ENCODE measurements around the gene HGS.

The HGS gene

DNA sequence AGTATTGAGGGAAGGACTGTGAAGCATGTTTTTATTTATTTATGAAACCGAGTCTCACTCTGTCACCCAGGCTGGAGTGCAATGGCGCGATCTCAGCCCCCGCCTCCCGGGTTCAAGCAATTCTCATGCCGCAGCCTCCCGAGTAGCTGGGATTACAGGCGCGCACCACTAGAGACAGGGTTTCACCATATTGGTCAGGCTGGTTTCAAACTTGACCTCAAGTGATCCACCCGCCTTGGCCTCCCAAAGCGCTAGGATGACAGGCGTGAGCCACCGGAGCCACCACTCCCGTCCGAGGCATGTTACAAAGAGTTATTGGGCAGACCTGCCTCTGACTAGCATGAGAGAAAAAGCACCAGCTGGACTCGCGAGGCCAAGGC, 22.4 kb downstream of the HGS start:
- DNase-seq: no peak

DNA sequence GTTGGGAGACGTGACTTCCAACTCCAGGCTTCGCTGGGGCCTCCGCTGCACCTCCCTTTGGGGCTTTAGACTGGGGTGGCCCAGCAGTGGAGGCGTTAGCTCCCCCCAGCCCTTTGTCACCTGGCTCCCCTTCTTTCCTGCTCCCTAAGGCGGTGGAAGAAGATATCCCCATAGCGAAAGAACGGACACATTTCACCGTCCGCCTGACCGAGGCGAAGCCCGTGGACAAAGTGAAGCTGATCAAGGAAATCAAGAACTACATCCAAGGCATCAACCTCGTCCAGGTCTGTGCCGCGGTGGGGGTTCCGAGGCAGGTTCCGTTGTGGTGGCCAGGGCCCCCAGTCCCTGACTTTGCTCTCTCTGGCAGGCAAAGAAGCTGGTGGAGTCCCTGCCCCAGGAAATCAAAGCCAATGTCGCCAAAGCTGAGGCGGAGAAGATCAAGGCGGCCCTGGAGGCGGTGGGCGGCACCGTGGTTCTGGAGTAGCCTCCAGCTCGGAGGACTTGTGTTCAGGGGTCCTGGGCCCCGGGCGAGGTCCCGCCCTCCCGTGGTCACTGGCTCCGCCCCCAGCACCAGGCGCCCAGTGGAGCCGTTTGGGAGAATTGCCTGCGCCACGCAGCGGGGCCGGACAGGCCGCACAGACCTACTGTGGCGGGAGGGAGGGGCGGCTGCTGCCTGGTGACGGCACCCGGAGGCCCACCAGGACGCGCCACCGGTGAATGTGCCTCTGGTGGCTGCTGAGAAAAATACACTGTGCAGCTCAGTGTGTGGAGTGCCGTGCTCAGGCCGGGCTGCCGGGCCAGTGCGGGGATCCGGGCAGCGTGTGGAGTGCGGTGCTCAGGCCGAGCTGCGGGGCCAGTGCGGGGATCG, 23.2 kb downstream of the HGS start:
- no peak for DNase-seq

DNA sequence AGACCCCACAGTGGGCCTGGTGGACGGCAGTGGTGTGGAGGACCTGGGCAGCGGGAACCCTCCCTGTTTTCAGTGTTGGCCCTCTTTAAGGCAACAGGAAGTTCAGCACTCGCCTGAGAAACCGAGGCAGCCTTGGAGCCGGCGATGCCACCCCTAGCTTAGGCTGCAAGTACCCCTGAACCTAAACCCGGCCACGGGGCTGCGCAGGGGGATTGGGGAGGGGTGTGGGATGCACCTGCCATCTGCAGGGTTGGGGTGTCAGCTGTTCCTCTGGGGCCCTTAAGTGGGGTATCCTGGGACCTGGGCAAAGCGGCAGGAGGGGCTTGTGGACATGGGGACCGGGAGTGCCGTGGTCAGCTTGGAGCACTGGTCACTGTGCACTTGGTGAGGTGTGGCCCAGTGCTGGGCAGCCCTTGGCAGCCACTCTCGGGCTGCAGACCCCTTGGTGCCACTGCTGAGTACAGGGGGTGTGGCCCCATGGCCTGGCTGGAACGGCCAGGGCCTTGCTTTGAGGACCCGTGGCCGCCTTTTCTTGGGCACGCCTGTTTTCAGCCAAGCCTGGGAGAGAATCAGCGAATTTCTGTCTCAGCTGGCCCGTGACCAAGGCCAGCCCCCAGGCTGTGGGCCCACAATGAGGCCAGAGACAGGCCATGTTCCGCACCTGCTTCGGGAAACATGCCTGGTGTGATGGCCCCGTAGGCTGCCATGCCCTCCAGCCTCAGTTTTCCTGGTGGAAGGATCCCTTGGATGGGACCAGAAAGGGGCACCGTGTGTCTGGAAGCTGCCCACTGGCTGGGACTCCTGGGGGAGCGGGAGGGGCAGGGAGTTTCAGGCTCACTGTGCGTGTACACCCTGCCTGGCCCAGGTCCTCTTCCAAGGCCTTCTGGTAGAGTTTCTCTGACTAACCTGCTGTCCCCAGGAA, 24.2 kb downstream of the HGS start:
- no peak for DNase-seq

DNA sequence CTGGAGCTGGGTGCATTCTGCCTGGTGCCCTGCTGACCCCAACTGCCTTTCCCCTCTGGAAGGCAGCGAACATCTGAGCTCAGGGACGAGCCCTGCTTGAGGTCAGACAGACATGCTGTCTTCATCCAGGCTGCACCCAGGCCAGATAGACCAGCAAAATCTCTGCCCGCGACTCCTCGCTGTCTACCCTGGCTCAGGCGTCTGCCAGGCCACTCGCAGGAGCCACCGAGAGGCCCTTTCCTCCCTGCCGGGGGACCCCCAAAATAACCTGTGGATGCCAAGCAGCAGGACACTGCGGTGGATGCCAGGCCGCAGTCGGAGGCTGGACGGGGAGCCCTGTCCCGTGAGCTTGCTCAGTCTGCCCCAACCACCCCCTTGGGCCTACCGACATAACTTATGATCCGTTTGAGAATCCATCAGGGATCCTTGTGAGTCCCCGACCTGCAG, 25.0 kb downstream of the HGS start:
- DNase-seq: no peak

DNA sequence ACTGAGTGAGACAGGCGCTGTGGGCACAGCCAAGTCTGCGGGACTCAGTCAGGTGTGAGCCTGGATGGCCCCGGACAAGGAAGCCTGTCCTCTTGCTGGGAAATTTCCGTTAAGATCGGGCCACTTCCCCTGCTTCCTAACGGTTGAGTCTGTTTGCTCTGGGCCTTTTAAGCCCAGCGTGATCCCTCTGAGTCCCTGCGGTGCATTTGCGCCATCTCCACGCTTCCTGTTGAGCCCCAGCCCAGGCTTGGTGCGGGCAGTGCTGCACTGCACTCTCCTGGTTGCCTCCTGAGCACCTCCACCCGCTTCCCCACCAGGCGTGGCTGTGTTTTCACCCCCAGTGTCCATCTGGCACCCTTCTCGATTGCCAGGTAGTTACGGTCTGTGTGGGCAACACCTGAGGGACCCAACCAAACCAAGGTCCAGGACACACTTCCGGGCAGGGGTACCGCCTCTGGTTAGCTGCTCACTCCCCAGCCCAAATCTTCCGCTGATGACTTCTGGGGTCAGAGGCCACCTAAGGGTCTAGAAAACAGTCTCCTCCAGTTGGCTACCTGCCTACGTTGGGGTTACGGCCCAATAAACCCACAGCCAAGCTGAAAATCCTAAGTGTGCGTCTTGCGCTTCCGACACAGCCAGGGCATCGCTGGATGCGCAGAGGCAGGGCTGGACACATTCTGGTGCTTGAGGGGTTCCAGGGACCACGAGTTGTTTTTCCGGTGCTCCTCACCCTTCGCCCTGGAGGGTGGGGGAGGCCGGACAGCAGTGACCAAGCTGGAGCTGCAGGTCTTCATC, 26.9 kb downstream of the HGS start:
- no peak for DNase-seq

DNA sequence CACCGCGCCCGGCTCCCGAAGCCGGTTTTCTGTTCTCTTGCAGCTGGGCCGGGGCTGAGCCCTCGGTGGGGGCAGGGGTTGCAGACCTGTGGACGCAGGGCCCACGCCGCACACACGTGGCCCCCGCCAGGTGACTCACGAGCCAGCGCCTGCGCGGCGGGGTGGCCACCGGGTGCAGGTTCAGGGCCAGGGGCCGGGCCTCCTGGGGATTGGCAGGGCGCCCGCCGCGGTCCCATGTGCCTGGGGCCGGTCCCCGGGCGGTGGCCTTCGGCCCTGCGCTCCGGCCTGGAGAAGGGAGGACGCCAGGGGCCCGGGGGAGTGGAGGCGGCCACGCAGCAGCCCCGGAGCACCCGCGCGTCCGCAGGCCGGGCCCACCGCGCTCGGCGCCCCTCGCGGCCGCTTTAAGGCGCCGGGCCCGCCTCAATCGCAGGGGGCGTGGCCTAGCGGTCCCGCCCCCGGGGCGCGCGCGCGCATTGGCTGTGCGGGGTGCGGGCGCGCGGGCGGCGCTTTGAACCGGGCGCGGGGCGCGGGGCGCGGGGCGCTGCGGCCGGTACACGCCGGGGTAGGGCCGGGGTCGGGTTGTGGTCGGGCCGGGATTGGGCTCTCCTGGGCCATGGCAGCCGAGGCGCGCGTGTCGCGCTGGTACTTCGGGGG, 28.1 kb downstream of the HGS start, which contains the start of gene SLC25A10:
TSS of gene SLC25A10 (plus strand) at position 471 of the 654 bp plus-strand sequence. CDS start at position 614, 143 bp downstream.
- peak; percentile 86 for DNase-seq

DNA sequence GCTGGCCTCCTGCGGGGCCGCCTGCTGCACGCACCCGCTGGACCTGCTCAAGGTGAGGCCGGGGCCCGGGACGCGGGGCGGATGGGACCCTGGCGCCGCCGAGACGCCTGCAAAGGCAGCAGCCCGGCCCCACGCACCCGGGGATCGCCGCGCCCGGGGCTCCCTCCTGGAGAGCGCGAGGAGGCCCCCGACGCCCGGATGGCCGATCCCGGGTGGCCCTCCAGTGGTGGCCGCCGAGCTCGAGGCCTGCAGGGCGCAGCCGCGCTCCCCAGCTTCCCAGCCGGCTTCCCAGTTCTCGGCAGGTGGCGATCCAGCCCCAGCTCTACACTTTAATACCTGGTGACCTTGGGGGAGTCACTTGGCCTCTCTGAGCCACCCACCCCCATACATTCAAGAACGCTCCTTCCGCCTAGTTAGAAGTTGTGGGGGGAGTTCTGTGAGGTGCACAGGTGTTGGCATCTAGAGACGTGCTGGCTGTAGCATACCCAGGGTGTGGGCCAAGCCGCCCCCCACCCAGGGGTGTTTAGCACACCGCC, 28.7 kb downstream of the HGS start:
- DNase-seq: no peak

DNA sequence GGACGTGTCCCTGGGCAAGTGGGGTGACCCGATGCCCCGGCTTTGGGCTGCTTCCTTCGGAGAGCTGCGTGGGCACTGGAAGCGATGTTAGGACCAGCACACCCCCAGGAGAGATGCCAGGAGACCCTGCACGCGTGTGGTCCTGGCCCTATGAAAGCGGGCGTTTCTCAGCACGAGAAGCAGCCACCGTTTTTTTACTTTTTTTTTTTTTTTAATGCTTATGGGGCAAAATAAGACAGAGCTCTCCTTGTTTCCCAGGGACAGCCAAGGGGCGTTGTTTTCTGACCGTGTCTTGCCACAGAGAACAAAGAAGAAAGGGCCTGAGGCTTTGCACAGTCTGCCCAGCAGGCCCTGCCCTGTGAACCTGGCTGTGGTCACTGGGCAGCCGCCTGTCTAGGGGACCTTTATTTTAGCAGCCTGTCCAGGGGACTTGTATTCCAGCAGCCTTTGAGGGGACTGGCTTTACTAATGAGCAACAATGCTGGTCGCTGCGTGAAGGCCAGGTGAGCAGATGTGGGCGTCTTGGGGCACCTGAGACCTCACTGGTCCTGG, 29.3 kb downstream of the HGS start:
- no peak for DNase-seq

DNA sequence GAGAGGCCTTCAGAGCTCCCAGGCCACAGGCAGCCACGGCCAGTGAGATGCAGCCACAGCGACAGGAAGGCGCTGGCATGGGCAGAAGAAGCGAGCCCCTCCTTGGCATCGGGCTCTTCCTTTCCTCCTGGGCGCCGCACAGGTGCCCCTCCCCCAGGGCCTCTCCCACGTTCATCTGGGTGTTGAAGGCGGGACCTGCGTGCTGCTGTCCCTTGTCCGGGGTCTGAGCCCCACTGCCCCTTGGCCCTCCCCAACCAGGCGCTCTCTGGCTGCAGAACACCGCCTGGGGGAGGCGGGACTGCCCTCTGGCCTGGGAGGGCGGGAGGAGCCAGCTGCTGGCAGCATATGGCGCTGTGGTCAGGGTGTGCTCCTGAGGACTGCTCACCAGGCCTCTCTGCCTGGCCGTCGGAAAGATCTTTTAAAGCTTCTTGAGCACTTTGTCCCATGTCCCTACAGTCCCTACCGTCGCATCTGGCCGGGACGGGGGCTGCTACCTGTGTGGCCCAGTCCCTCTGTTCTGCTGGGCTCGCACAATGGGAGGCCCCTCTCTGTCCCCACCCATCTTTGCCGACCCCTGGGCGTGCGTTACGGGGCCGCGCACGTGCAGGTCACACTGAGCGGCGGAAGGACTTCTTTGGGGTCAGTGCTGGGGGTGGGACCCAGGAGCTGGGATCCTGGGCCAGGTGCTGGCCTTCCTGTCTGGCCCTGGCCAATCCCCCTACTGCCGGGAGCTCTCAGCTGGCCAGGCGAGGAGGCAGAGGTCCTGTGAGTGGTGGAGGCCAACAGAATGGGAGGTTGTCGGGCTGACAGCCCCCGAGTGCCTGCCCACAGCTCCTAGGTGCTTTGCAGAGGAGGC, 30.0 kb downstream of the HGS start:
- DNase-seq: no peak

DNA sequence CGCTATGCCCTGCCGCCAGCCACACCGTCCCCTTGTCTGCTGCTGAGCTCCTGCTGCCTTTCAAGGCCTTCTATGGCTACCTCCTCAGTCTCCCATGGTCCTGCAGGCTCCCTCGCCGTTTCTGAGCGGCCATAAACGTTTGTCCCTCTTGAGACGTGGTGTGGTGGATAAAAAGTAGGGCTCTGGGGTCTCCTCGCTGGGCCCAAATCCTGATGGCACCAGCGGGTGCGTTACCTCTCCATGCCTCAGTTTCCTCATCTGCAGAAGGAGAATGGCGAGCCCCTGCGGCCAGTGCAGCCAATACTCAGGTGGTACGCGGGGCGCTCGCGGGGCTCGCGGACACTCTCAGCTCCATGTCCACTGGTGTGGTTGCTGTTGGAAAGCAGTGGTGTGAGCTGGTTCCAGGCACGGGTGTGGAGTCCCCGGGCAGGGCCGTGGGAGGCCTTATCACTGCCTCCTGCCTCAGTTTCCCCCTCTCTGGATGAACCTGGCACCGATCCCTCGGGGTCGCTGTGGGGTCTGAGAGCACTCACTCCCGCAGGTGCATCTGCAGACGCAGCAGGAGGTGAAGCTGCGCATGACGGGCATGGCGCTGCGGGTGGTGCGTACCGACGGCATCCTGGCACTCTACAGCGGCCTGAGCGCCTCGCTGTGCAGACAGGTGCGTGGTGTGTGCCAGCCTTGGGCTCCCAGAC, 30.7 kb downstream of the HGS start:
- no peak for DNase-seq

DNA sequence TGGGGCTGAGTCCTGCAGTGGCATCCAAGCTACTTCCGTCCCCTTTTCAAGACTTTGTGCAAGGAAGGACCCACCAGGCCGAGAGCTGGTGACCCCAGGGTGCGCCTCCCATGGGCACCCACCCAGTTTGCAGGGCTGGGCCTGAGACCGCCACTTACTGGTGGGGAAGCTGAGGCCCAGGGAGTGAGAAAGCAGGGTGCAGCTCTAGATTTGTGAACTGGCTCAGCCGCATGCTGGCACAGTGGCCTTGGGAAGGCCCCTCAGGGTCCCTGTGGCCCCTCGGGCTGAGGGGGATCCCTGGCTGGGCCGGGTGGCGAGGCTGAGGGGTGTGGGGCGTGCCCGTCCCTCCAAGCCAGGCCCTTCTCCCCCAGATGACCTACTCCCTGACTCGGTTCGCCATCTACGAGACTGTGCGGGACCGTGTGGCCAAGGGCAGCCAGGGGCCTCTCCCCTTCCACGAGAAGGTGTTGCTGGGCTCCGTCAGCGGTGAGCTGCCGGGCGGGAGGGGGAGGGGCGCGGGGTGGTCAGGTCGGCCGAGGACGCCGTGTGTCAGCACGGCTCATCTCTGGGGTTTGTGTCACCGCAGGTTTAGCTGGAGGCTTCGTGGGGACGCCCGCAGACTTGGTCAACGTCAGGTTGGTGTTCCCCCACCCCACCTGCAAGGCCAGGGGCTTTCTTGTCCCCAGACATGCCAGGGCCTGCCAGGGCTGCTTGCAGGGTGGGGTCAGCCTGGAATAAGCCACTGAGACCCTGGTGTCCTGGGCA, 31.5 kb downstream of the HGS start:
- no peak for DNase-seq

DNA sequence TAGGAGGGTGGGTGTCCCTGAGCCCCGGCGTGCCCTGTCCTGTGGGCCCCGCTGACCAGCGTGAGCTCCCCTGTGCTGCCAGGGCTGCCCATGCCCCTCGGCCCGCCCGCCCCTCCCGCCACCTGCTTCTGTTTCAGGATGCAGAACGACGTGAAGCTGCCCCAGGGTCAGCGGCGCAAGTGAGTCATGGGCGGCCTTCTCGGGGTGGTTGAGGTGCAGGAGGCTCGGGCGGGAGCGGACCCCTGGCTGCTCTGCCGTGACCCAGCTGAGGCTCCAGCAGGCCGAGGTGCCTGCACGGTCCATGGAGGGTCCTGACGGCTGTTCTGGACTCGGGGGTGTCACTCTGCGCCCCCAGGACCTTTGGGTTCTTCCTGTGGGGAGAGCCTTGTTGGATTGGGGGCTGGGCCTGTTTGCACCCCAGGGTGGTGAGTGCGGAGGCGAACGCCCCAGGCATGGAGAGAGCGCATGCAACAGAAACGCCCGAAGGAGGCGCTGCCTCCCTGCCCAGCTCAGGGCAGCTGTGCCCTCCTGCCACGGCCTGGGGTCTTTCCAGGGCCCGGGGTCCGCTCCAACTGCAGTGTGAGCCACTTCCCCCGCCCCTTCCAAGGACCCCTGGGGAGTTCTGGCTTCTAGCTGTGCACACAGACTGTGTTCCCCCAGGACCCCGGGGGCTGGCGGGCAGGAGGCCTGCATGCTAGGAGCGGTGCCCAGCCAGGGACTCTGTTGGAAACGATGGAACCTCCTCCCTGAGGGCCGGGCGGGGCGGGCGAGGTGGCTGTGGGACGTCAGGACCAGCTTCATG, 32.3 kb downstream of the HGS start:
- DNase-seq: no peak

DNA sequence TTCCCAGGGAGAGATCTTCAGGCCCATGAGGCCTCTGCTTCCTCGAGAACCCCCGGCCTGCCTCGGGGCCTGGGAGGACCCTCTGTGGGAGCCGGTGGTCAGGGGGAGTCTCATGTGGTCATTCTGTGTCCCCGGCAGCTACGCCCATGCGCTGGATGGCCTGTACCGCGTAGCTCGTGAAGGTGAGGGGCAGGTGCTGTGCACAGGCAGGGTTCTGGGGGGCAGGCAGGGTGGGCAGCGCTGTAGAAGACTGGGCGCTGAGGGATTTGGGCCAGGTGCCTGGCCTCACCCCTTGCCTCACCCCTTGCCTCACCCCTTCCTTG, 32.8 kb downstream of the HGS start:
- no peak for DNase-seq

DNA sequence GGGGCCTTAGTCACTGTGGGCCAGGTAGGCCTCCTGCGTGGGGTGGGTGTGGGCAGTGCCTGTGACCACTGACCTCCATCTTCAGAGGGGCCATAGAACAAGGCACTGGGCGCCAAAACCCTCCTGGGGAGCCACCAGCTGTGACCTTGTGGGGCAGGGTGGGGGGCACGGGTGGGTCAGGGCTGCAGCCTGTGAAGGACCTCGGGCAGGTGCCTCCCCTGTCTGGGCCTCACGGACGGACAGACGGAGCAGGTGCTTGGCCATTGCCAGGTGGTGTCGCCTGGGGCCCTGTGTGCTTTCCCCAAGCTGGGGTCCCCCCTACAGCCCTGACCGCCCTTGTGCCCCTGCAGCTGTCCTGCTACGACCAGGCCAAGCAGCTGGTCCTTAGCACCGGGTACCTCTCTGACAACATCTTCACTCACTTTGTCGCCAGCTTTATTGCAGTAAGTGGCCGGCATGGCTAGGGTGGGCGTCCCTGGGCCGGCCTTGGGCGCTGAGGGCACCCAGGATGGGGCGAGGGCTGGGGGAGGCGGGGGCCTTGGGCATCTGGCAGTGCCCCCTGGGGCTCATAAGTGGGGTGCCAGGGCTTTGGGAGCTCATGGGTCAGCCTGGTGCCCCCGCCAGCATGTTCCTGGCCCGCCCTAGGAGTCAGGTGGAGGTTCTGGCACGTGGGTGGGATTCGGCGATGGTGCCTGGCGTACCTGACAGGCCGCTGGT, 33.4 kb downstream of the HGS start:
- no peak for DNase-seq

DNA sequence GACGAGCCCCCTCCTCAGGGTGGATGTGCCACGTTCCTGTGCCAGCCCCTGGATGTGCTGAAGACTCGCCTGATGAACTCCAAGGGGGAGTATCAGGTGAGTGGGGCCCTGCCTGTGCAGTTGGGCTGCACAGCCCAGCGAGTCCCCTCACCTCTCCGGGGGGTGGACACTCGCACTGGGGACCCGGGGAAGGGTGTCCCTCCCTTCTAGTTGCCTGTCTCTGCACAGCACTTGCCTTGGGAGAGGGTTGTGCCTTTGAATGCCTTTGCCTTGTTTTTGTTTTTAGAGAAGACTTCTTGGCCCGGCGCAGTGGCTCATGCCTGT, 33.9 kb downstream of the HGS start:
- DNase-seq: no peak

DNA sequence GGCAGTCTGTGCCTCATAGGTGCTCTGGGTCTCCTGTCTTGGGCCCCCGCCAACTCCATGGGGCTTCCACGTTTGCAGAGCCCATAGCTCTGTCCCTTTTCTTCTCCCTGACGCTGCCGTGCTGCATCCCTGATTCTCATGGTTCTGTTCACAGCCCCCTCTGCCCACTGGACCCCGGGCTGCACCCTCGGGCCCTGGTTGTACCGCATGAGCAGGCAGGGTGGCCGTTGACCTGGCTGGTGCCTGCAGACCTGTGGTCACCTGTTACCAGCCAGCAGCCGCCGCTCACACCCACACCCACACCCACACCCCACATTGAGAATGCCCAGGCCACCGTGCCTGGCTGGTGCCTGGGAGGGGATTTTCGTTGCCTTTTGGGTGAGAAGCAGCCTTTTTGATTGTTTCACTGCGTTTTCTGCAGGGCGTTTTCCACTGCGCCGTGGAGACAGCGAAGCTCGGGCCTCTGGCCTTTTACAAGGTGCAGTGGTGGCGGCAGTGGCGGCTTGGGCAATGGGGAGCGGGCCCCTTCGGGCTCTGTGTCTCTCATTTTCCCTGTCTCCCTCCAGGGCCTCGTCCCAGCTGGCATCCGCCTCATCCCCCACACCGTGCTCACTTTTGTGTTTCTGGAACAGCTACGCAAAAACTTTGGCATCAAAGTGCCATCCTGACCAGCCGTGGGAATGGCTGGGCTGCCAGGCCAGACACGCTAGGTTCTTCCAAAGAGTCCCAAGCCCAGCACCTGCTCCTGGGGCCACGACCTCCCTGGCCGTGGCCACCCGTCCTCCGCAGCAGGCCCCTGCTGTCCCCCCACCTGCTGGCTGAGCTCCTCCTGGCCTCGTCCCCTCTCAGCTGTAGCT, 35.8 kb downstream of the HGS start:
- DNase-seq: no peak
